Adrenal gland (tissue), 12 donors: ENCODE measurements around the gene B3GALNT2. TPM values are rescaled to one million over a fixed set of nuclear protein-coding genes. Genes with fewer than 3 reads are reported as not detected.

Source experiments
- DNase-seq, 7 donors: peaks; one replicate each; pipeline ENCODE4 v3.0.0-alpha.2; 2019 to 2020
- H3K27ac ChIP-seq, 5 donors: fragments of 200-600 bp; sonication (generic) in 4 of 5; 1 replicate in 3 of 5; 2 replicates in 2 of 5; pipeline versions ENCODE4 v1.5.1 to v1.8.0; 2016 to 2020; ENCODE audit warnings: mild to moderate bottlenecking in 1 of 5
- H3K27me3 ChIP-seq: fragments of 200-600 bp; 2 replicates; pipeline ENCODE4 v1.8.0; 2021
- H3K36me3 ChIP-seq, 2 donors: fragments of 200-600 bp; replicated peaks in 1 of 2; 1 replicate in 1 of 2; 2 replicates in 1 of 2; pipeline versions ENCODE4 v1.5.1 to v1.8.0; 2018 to 2022
- H3K4me1 ChIP-seq, 2 donors: fragments of 200-600 bp; replicated peaks in 1 of 2; 1 replicate in 1 of 2; 2 replicates in 1 of 2; pipeline versions ENCODE4 v1.5.1 to v1.8.0; 2018 to 2021
- H3K4me3 ChIP-seq, 4 donors: fragments of 200-600 bp; sonication (generic) in 3 of 4; one replicate each; pipeline ENCODE4 v1.5.1; 2016 to 2018
- H3K9me3 ChIP-seq, 3 donors: fragments of 200-600 bp; sonication (generic) in 1 of 3; replicated peaks in 1 of 3; 1 replicate in 2 of 3; 2 replicates in 1 of 3; pipeline versions ENCODE4 v1.5.1 to v1.8.0; 2016 to 2021
- POLR2A ChIP-seq, 2 donors: fragments of 450-650 bp; IDR thresholded peaks; one replicate each; pipeline ENCODE4 v1.6.1; 2017; ENCODE audit warnings: antibody characterized with exemption in 2 of 2, mild to moderate bottlenecking in 2 of 2, moderate library complexity in 1 of 2
- WGBS, 4 donors: extraction: QIAGEN DNeasy Blood & Tissue Kit in 2 of 4; methylation state at CpG; one replicate each; pipeline versions ENCODE4 v1.1.5 to v1.1.7; 2013 to 2017; 5-methylcytosine and 5-hydroxymethylcytosine counted together
- intact Hi-C, 2 donors: fragments of 100-400 bp; cut with DNase I; formaldehyde crosslinking; loops; one replicate each; pipeline versions ENCODE4 v1.14.1 to v1.15.0; 2022 to 2023
- polyA plus RNA-seq, 3 donors: library from polyadenylated mRNA; stranded (reverse); fragments of 200-250 nt in 2 of 3; fragments of 350-450 nt in 1 of 3; fragmentation: Illumina TruSeq in 1 of 3; extraction: RNeasy Lipid Tissue Mini Kit (QIAGEN cat#74804) in 1 of 3; gene quantifications; one replicate each; pipeline ENCODE4 v1.2.3, GENCODE V29; 2013 to 2014
- total RNA-seq, 9 donors: library from RNA; depleted of rRNA in 4 of 9; stranded (reverse); fragments of >200 nt in 4 of 9; fragments of 120-200 nt in 1 of 9; fragmentation: NEBNext Ultra II Directional in 1 of 9; extraction: Animal tissue kit (Norgen Biotek cat#: 25700) in 1 of 9; gene quantifications; one replicate each; pipeline versions ENCODE4 v1.1.0 to v1.2.4, GENCODE V29; 2013 to 2023
- TF ChIP-seq, protein P1 (sequence below), 6 experiments: fragments of 450-650 bp in 4 of 6; fragments of 200-600 bp in 2 of 6; sonication (generic) in 1 of 6; IDR thresholded peaks; 1 replicate in 5 of 6; 2 replicates in 1 of 6; pipeline versions ENCODE4 v1.5.1 to v1.8.0; 2016 to 2021; ENCODE audit warnings: antibody characterized with exemption in 6 of 6, mild to moderate bottlenecking in 2 of 6, moderate library complexity in 1 of 6
- donor health status: healthy with polysubstance abuse.
- donor health status: Bipolar disorder and iron deficiency.
- donor health status: DM: yes; HTN: yes; CAD: no.
- donor health status: DM: no; HTN: no; CAD: no.
- donor health status: DM: no; HTN: no; CAD: no.
- donor health status: DM: yes; HTN: yes; CAD: no.

Gene B3GALNT2
- total and polyA plus RNA-seq, 12 donors, result 2.7 to 66.2 (median 22.9) TPM

DNA sequence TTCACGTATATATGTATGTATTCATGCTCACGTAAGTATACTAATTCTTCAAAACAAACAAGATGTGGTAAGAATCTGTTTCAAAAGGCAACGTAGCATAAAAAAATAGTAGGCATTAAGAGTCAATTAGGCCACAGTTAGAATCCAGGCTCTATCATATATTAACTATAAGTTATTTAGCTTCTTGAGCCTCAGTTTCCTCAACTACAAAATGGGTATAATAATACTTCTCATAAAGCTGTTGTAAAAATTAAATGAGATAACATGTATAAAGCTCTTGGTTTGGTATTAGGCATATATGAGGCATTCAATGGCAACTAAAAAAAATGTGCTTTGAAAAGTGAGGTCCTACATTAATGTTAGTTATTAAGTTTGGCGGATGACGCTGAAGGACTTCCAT, 9.2 kb downstream of the B3GALNT2 start:
- WGBS, 4 donors, result 97 to 99% (median 97%) methylated on average over 5 of the region's 5 CpGs
- DNase-seq, result no peak
- Histone ChIP-seq H3K4me1 (no peaks in the 10 kb centered on the region), H3K27me3 (no peaks in the 10 kb centered on the region), H3K27ac (no peak overlapping the region), H3K4me3 (no peak overlapping the region), H3K36me3 (peaks cover 0 to 11% of the 10 kb centered on the region in 2 donors), H3K9me3 (no peaks in the 10 kb centered on the region)
- TF ChIP-seq, protein P1, sequence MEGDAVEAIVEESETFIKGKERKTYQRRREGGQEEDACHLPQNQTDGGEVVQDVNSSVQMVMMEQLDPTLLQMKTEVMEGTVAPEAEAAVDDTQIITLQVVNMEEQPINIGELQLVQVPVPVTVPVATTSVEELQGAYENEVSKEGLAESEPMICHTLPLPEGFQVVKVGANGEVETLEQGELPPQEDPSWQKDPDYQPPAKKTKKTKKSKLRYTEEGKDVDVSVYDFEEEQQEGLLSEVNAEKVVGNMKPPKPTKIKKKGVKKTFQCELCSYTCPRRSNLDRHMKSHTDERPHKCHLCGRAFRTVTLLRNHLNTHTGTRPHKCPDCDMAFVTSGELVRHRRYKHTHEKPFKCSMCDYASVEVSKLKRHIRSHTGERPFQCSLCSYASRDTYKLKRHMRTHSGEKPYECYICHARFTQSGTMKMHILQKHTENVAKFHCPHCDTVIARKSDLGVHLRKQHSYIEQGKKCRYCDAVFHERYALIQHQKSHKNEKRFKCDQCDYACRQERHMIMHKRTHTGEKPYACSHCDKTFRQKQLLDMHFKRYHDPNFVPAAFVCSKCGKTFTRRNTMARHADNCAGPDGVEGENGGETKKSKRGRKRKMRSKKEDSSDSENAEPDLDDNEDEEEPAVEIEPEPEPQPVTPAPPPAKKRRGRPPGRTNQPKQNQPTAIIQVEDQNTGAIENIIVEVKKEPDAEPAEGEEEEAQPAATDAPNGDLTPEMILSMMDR (IDR thresholded peaks at IDR 0.05), result no peak
- TF ChIP-seq POLR2A (IDR thresholded peaks at IDR 0.05), result no peak
- intact Hi-C loops, result no loop called here

DNA sequence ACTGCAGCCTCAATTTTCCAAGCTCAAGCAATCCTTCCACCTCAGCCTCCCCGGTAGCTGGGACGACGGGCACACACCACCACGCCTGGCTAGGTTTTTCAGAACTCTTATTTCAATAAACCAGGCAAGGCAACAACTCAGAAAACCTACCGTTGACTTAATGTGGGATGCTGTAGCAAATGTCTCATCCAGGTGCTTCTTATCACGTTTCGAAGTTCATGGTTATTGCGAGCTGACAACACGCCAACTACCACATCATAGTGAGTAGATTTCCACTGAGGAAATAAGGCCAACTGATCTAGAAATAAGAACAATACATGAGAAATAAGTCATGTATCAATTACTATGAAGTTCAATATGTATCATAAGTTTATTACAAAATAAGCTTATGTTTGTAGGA, 9.7 kb downstream of the B3GALNT2 start:
- no peak overlapping the region for H3K4me3 ChIP-seq
- no peaks in the 10 kb centered on the region for H3K4me1 ChIP-seq
- no peak overlapping the region for H3K27ac ChIP-seq
- H3K36me3 ChIP-seq, result peaks cover 0 to 11% of the 10 kb centered on the region in 2 donors
- no peak for DNase-seq
- no peak for TF ChIP-seq POLR2A (IDR thresholded peaks at IDR 0.05)
- TF ChIP-seq, protein P1 (IDR thresholded peaks at IDR 0.05), result no peak
- intact Hi-C loops, result no loop called here
- WGBS, 4 donors, result 90 to 94% (median 91%) methylated on average over 9 of the region's 9 CpGs
- H3K27me3 ChIP-seq, result no peaks in the 10 kb centered on the region
- H3K9me3 ChIP-seq, result no peaks in the 10 kb centered on the region

DNA sequence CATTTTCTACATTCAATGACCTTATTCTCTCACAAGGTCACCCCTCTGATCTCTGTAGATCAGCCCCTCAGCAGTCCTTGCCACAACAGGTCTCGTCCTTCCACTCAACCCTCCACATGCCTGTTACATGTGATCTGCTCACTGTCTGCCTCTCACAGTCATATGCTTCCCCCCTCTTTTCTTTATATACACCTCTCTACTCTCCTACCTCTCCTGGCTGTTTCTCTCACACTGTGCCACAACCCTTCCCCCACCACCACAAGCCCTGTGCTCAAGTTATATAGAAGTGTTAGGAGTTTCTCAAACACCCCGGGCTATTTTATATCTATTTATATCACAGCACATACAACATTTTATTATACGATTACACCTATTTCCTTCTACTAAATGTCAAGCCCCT, 12.6 kb downstream of the B3GALNT2 start:
- H3K4me3 ChIP-seq, result no peak overlapping the region
- no peaks in the 10 kb centered on the region for H3K4me1 ChIP-seq
- TF ChIP-seq, protein P1 (IDR thresholded peaks at IDR 0.05), result no peak
- no peak for TF ChIP-seq POLR2A (IDR thresholded peaks at IDR 0.05)
- H3K27me3 ChIP-seq, result no peaks in the 10 kb centered on the region
- DNase-seq, result no peak
- intact Hi-C loops, result no loop called here
- no peak overlapping the region for H3K27ac ChIP-seq
- WGBS, 4 donors, result 68 to 74% (median 69%) methylated on average over 3 of the region's 3 CpGs
- no peaks in the 10 kb centered on the region for H3K9me3 ChIP-seq
- peaks cover 0 to 11% of the 10 kb centered on the region in 2 donors for H3K36me3 ChIP-seq

DNA sequence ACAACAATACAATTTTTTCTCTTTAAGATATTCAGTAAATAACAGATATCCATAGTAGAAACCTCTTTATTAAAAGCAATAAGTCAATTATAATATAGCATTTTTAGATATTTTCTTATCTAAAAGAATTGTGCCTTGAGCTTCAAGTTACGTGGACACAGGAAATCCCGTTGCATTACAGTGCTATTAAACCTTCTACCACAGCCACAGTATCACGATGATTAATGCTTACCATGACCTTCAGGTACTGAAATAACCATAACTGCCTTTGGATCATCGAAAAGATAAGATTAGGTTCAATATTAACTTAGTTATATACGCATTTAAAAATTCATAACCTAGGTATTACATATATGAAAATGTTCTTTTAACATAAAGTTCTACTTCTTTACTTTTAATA, 17.9 kb downstream of the B3GALNT2 start:
- WGBS, 4 donors, result 36 to 43% (median 40%) methylated on average over 5 of the region's 5 CpGs
- Histone ChIP-seq H3K4me3 (no peak overlapping the region), H3K27ac (no peak overlapping the region), H3K9me3 (no peaks in the 10 kb centered on the region), H3K4me1 (no peaks in the 10 kb centered on the region), H3K36me3 (no peaks in the 10 kb centered on the region), H3K27me3 (no peaks in the 10 kb centered on the region)
- DNase-seq, result no peak
- TF ChIP-seq POLR2A (IDR thresholded peaks at IDR 0.05), result no peak
- TF ChIP-seq, protein P1 (IDR thresholded peaks at IDR 0.05), result no peak
- intact Hi-C loops, result no loop called here
